K562 (cell line): ENCODE results near the gene INKA2. TPM values are rescaled to one million over a fixed set of nuclear protein-coding genes. Genes with fewer than 3 reads are reported as not detected.
A peak's percentile ranks its signal among the peaks of the same experiment; 100 is the strongest.

Experiments used
- CTBP1 ChIP-seq: fragments of 450-650 bp; IDR thresholded peaks from 2 replicates; pipeline ENCODE4 v1.6.1; 2016; ENCODE audit warnings: borderline replicate concordance
- DIDO1 ChIP-seq: fragments of 450-650 bp; IDR thresholded peaks from 2 replicates; pipeline ENCODE4 v1.6.1; 2016; ENCODE audit warnings: low read depth, missing biosample characterization, missing genetic modification characterization
- FUS ChIP-seq: fragments of 200-400 bp; formaldehyde crosslinking; optimal IDR thresholded peaks from 2 replicates; pipeline ENCODE3; 2017; ENCODE audit warnings: low read depth, low read length
- GATA2 ChIP-seq: sonication (generic); formaldehyde crosslinking; IDR thresholded peaks from 2 replicates; pipeline ENCODE4 v1.4.0; 2020; ENCODE audit warnings: mild to moderate bottlenecking, missing genetic modification reagents
- ILK ChIP-seq: fragments of 450-650 bp; IDR thresholded peaks from 2 replicates; pipeline ENCODE4 v1.6.1; 2016; ENCODE audit warnings: missing genetic modification characterization, low read depth, mild to moderate bottlenecking, missing compliant biosample characterization, moderate library complexity, borderline replicate concordance
- LCOR ChIP-seq: sonication (generic); formaldehyde crosslinking; IDR thresholded peaks from 2 replicates; pipeline ENCODE4 v1.8.0; 2022; ENCODE audit warnings: mild to moderate bottlenecking, missing genetic modification reagents
- POLR3A ChIP-seq: IDR thresholded peaks from 2 replicates; pipeline ENCODE4 v1.6.1; 2011; ENCODE audit warnings: borderline replicate concordance, mild to moderate bottlenecking, moderate library complexity; ENCODE audit not compliant: insufficient read length, insufficient read depth; ENCODE audit errors: extremely low read depth
- SETDB1 ChIP-seq: IDR thresholded peaks from one replicate; pipeline ENCODE4 v1.6.1; 2012; ENCODE audit warnings: low read length, control low read depth, inconsistent platforms
- SMAD1 ChIP-seq: fragments of 150-350 bp; IDR thresholded peaks from 2 replicates; pipeline ENCODE4 v1.6.1; 2014; ENCODE audit warnings: low read length, low read depth; ENCODE audit not compliant: partially characterized antibody
- STAG1 ChIP-seq: sonication (generic); formaldehyde crosslinking; IDR thresholded peaks from 2 replicates; pipeline ENCODE4 v1.5.0; 2020; ENCODE audit warnings: missing genetic modification reagents, borderline replicate concordance
- TEAD4 ChIP-seq, 2 experiments: sonication (generic) in 1 of 2; formaldehyde crosslinking in 1 of 2; IDR thresholded peaks; 2 replicates each; pipeline versions ENCODE4 v1.6.1 to v1.8.0; 2012 to 2022; ENCODE audit warnings: borderline replicate concordance in 1 of 2, inconsistent platforms in 1 of 2, low read length in 1 of 2, mild to moderate bottlenecking in 1 of 2, missing genetic modification reagents in 1 of 2
- ZNF41 ChIP-seq: fragments of 250-450 bp; sonication (Bioruptor Pico); conservative IDR thresholded peaks from 2 replicates; pipeline ENCODE4 v1.4.0; 2020; ENCODE audit warnings: mild to moderate bottlenecking
- ZNF584 ChIP-seq: fragments of 200-800 bp; sonication (Bioruptor generic); IDR thresholded peaks from 2 replicates; pipeline ENCODE4 v1.6.1; 2016; ENCODE audit warnings: low read depth, mild to moderate bottlenecking, missing genetic modification characterization, missing compliant biosample characterization
- polyA plus RNA-seq, 8 experiments: library from polyadenylated mRNA; depleted of rRNA in 4 of 8; stranded (reverse) in 5 of 8; unstranded in 3 of 8; fragments of >200 nt; fragmentation: Nextera tagmentation in 2 of 8; fragmentation: Illumina TruSeq in 1 of 8; extraction: Ambion mirVana in 2 of 8; extraction: Trizol in 1 of 8; gene quantifications; 2 replicates each; pipeline versions ENCODE4 v1.2.1 to v1.2.3, GENCODE V29; 2011 to 2014; ENCODE audit warnings: inconsistent platforms in 1 of 8, missing spikeins in 1 of 8
- total RNA-seq, 7 experiments: library from RNA; depleted of rRNA in 6 of 7; stranded (reverse); fragments of >200 nt in 6 of 7; fragmentation: Illumina TruSeq in 2 of 7; extraction: Trizol in 2 of 7; gene quantifications; 2 replicates each; pipeline versions ENCODE4 v1.2.1 to v1.2.3, GENCODE V29; 2011 to 2021; ENCODE audit warnings: low replicate concordance in 1 of 7
- TF ChIP-seq, protein P1 (sequence below): fragments of 450-650 bp; IDR thresholded peaks from 2 replicates; pipeline ENCODE4 v1.7.1; 2018; ENCODE audit warnings: mild to moderate bottlenecking, low read depth; ENCODE audit not compliant: partially characterized antibody
- TF ChIP-seq, protein P2 (sequence below): fragments of 450-650 bp; formaldehyde crosslinking; IDR thresholded peaks from 2 replicates; pipeline ENCODE4 v1.4.0; 2022; ENCODE audit warnings: mild to moderate bottlenecking, moderate library complexity
- TF ChIP-seq, protein P3 (sequence below): sonication (generic); formaldehyde crosslinking; IDR thresholded peaks from 2 replicates; pipeline ENCODE4 v1.5.0; 2020; ENCODE audit warnings: missing genetic modification reagents
- TF ChIP-seq, protein P4 (sequence below): fragments of 450-650 bp; formaldehyde crosslinking; conservative IDR thresholded peaks from 2 replicates; pipeline ENCODE4 v1.4.0; 2022; ENCODE audit warnings: mild to moderate bottlenecking, missing genetic modification characterization
- TF ChIP-seq, protein P5 (sequence below), 2 experiments: fragments of 450-650 bp in 1 of 2; sonication (generic) in 1 of 2; formaldehyde crosslinking in 1 of 2; IDR thresholded peaks in 1 of 2; conservative IDR thresholded peaks in 1 of 2; 2 replicates each; pipeline versions ENCODE4 v1.6.1 to v1.8.1; 2016 to 2023; ENCODE audit warnings: mild to moderate bottlenecking in 2 of 2, moderate library complexity in 2 of 2, inconsistent platforms in 1 of 2, missing genetic modification reagents in 1 of 2
- TF ChIP-seq, protein P6 (sequence below): fragments of 450-650 bp; formaldehyde crosslinking; IDR thresholded peaks from 2 replicates; pipeline ENCODE4 v1.4.0; 2022; ENCODE audit warnings: missing genetic modification characterization

The INKA2 gene
- total and polyA plus RNA-seq, 9 of the 15 experiments (the other 6 are each of a cell fraction or from before 2014, with no cell fraction given), result 0.04 to 1.4 (median 0.26) TPM; not detected in 1

DNA sequence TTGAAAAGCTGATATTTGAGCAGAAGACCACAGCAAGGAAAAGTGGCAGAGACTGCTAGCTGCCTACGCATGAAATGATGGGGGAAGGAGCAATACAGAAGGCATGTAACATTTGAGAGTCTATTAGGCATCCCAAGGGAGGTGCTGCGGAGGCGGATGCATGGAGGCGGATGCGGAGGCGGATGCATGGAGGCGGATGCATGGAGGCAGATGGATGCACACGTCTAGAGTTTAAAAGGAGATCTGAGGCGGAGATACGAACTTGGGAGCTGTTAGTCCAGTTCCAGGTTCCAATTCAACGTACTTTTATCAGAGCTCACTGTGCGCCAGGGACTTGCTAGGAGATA lies 15.8 kb upstream of the INKA2 start (continued):
- TF ChIP-seq, protein P1, sequence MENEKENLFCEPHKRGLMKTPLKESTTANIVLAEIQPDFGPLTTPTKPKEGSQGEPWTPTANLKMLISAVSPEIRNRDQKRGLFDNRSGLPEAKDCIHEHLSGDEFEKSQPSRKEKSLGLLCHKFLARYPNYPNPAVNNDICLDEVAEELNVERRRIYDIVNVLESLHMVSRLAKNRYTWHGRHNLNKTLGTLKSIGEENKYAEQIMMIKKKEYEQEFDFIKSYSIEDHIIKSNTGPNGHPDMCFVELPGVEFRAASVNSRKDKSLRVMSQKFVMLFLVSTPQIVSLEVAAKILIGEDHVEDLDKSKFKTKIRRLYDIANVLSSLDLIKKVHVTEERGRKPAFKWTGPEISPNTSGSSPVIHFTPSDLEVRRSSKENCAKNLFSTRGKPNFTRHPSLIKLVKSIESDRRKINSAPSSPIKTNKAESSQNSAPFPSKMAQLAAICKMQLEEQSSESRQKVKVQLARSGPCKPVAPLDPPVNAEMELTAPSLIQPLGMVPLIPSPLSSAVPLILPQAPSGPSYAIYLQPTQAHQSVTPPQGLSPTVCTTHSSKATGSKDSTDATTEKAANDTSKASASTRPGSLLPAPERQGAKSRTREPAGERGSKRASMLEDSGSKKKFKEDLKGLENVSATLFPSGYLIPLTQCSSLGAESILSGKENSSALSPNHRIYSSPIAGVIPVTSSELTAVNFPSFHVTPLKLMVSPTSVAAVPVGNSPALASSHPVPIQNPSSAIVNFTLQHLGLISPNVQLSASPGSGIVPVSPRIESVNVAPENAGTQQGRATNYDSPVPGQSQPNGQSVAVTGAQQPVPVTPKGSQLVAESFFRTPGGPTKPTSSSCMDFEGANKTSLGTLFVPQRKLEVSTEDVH, result no peak
- TF ChIP-seq FUS (no peak), GATA2 (CRISPR knock-in tag) (peak; percentile 26; the same call in 1 of the 2 replicates), STAG1 (CRISPR knock-in tag) (no peak), ILK (tag) (no peak), ZNF41 (CRISPR knock-in tag) (0 out of 2 replicates have a peak, but pooled peaks have one; percentile 8), SETDB1 (no peak), DIDO1 (tag) (peak; percentile 12; the same call in 1 of the 2 replicates), POLR3A (no peak), CTBP1 (peak; percentile 97; the same call in 1 of the 2 replicates), SMAD1 (no peak), ZNF584 (CRISPR knock-in tag) (no peak), LCOR (CRISPR knock-in tag) (no peak), TEAD4 (IDR thresholded peaks at IDR 0.05; ENCODE audit: low read length) (peak; percentile 74), TEAD4 (CRISPR knock-in tag; IDR thresholded peaks at IDR 0.05; ENCODE audit: borderline replicate concordance) (no peak)
- TF ChIP-seq, protein P2, sequence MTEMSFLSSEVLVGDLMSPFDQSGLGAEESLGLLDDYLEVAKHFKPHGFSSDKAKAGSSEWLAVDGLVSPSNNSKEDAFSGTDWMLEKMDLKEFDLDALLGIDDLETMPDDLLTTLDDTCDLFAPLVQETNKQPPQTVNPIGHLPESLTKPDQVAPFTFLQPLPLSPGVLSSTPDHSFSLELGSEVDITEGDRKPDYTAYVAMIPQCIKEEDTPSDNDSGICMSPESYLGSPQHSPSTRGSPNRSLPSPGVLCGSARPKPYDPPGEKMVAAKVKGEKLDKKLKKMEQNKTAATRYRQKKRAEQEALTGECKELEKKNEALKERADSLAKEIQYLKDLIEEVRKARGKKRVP, result 0 out of 2 replicates have a peak, but pooled peaks have one; percentile 5
- TF ChIP-seq, protein P3, sequence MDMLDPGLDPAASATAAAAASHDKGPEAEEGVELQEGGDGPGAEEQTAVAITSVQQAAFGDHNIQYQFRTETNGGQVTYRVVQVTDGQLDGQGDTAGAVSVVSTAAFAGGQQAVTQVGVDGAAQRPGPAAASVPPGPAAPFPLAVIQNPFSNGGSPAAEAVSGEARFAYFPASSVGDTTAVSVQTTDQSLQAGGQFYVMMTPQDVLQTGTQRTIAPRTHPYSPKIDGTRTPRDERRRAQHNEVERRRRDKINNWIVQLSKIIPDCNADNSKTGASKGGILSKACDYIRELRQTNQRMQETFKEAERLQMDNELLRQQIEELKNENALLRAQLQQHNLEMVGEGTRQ, result no peak
- TF ChIP-seq, protein P4, sequence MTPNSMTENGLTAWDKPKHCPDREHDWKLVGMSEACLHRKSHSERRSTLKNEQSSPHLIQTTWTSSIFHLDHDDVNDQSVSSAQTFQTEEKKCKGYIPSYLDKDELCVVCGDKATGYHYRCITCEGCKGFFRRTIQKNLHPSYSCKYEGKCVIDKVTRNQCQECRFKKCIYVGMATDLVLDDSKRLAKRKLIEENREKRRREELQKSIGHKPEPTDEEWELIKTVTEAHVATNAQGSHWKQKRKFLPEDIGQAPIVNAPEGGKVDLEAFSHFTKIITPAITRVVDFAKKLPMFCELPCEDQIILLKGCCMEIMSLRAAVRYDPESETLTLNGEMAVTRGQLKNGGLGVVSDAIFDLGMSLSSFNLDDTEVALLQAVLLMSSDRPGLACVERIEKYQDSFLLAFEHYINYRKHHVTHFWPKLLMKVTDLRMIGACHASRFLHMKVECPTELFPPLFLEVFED, result no peak
- TF ChIP-seq, protein P5, sequence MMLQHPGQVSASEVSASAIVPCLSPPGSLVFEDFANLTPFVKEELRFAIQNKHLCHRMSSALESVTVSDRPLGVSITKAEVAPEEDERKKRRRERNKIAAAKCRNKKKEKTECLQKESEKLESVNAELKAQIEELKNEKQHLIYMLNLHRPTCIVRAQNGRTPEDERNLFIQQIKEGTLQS (IDR thresholded peaks at IDR 0.05), result no peak
- TF ChIP-seq, protein P5 (CRISPR knock-in tag; conservative IDR thresholded peaks at IDR 0.05), result 0 out of 2 replicates have a peak, but pooled peaks have one; percentile 1
- TF ChIP-seq, protein P6, sequence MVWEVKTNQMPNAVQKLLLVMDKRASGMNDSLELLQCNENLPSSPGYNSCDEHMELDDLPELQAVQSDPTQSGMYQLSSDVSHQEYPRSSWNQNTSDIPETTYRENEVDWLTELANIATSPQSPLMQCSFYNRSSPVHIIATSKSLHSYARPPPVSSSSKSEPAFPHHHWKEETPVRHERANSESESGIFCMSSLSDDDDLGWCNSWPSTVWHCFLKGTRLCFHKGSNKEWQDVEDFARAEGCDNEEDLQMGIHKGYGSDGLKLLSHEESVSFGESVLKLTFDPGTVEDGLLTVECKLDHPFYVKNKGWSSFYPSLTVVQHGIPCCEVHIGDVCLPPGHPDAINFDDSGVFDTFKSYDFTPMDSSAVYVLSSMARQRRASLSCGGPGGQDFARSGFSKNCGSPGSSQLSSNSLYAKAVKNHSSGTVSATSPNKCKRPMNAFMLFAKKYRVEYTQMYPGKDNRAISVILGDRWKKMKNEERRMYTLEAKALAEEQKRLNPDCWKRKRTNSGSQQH (CRISPR knock-in tag), result no peak
